Right cardiac atrium (tissue), 5 donors: ENCODE measurements around the gene OR2T11. TPM values are rescaled to one million over a fixed set of nuclear protein-coding genes. Genes with fewer than 3 reads are reported as not detected.
"Not testable (repeated sequence)": the region's sequence is repeated elsewhere in the genome, so short reads cannot be mapped to it uniquely, and the experiment has no call there.

ENCODE experiments used
- ATAC-seq, 2 donors: fragments of 200-7000 bp; cut with Tn5 transposase; one replicate each; pipeline versions ENCODE4 v1.8.0 to v1.9.1; 2020; ENCODE audit warnings: moderate library complexity in 2 of 2, mild to moderate bottlenecking in 1 of 2
- DNase-seq, 3 donors: peaks; one replicate each; pipeline ENCODE4 v3.0.0-alpha.2; 2020
- H3K27ac ChIP-seq: one replicate; pipeline ENCODE4 v1.5.1; 2013; ENCODE audit warnings: mild to moderate bottlenecking, low read length, control low read depth, moderate library complexity
- H3K27me3 ChIP-seq: one replicate; pipeline ENCODE4 v1.6.1; 2013; ENCODE audit not compliant: control insufficient read depth, insufficient read depth
- H3K4me1 ChIP-seq: one replicate; pipeline ENCODE4 v1.6.1; 2013; ENCODE audit warnings: low read length; ENCODE audit not compliant: control insufficient read depth, insufficient read depth
- H3K4me3 ChIP-seq: one replicate; pipeline ENCODE4 v1.5.1; 2013; ENCODE audit warnings: low read length, control low read depth
- H3K9me3 ChIP-seq: one replicate; pipeline ENCODE4 v1.6.1; 2013; ENCODE audit warnings: low read length; ENCODE audit not compliant: control insufficient read depth
- WGBS: extraction: QIAGEN DNeasy Blood & Tissue Kit; methylation state at CpG from one replicate; pipeline ENCODE4 v1.1.7; 2013; 5-methylcytosine and 5-hydroxymethylcytosine counted together
- intact Hi-C, 4 donors: fragments of 100-400 bp; cut with DNase I; formaldehyde crosslinking; loops; one replicate each; pipeline versions ENCODE4 v1.11.0 to v1.14.0; 2022 to 2023
- polyA plus RNA-seq: library from polyadenylated mRNA; stranded (reverse); fragments of 200-250 nt; gene quantifications from one replicate; pipeline ENCODE4 v1.2.3, GENCODE V29; 2013
- total RNA-seq, 4 donors: library from RNA; stranded (reverse); fragmentation: NEBNext Ultra II Directional; extraction: Animal tissue kit (Norgen Biotek cat#: 25700); gene quantifications; one replicate each; pipeline ENCODE4 v1.2.1, GENCODE V29; 2021
- donor health status: healthy with polysubstance abuse.
- donor health status: DM: no; HTN: yes; CAD: no.
- donor health status: DM: no; HTN: no; CAD: no.
- donor health status: DM: no; HTN: yes; CAD: no; lungs with severe emphysema.
- donor health status: DM: yes; HTN: yes; CAD: no.

Gene OR2T11
- total and polyA plus RNA-seq, 5 donors = not detected

- Histone ChIP-seq H3K27ac (no peak overlapping the region), H3K4me3 (no peak overlapping the region), H3K27me3 (no peaks in the 10 kb centered on the region), H3K4me1 (no peaks in the 10 kb centered on the region), H3K9me3 (no peaks in the 10 kb centered on the region)
- ATAC-seq = no peak
- intact Hi-C loops = no loop called here
- no peak for DNase-seq
- WGBS = 73% methylated on average over 9 of the region's 9 CpGs
These were observed 58.5 kb downstream of the OR2T11 start for GRCh38 chr1:248576260-248576980.

- WGBS = 81% methylated on average over 3 of the region's 3 CpGs
- H3K4me3 ChIP-seq, DNase-seq, H3K27ac ChIP-seq, H3K27me3 ChIP-seq, H3K4me1 ChIP-seq, H3K9me3 ChIP-seq, ATAC-seq, intact Hi-C loops: not testable (repeated sequence)
These were observed 60.2 kb downstream of the OR2T11 start, which contains the start of gene OR2T34 for GRCh38 chr1:248574657-248575056. Gene OR2T34 (minus strand): TSS chr1:248574757. CDS start chr1:248574757, 0 bp downstream.

GRCh38 chr1:248573856-248574255 is 61.0 kb downstream of the OR2T11 start:
- peak in 1 of 3 donors; percentile 15 for DNase-seq
- 85% methylated on average over 6 of the region's 8 CpGs for WGBS

More at GRCh38 chr1:248573856-248574255, 61.0 kb downstream of the OR2T11 start:
- H3K4me3 ChIP-seq, ATAC-seq, H3K9me3 ChIP-seq, H3K4me1 ChIP-seq, H3K27me3 ChIP-seq, H3K27ac ChIP-seq, intact Hi-C loops: not testable (repeated sequence)

Other genes with a start within 250 kb of the OR2T11 start
- not detected for gene OR2T1, start 232.0 kb downstream of the OR2T11 start, total RNA-seq
- not detected for gene OR2T1, start 232.0 kb downstream of the OR2T11 start, polyA plus RNA-seq
- gene OR2T2, start 189.5 kb downstream of the OR2T11 start, total RNA-seq = not detected
- gene OR2T2, start 189.5 kb downstream of the OR2T11 start, polyA plus RNA-seq = not detected
- gene OR2T3, start 161.7 kb downstream of the OR2T11 start, total RNA-seq = not detected
- gene OR2T3, start 161.7 kb downstream of the OR2T11 start, polyA plus RNA-seq = not detected
- not detected for gene OR2T5, start 146.5 kb downstream of the OR2T11 start, total RNA-seq
- not detected for gene OR2T5, start 146.5 kb downstream of the OR2T11 start, polyA plus RNA-seq
- not detected for gene OR2G6, start 127.0 kb downstream of the OR2T11 start, total RNA-seq
- gene OR2G6, start 127.0 kb downstream of the OR2T11 start, polyA plus RNA-seq = not detected
- gene OR2T29, start 72.3 kb downstream of the OR2T11 start, total RNA-seq = not detected
- not detected for gene OR2T29, start 72.3 kb downstream of the OR2T11 start, polyA plus RNA-seq
- gene OR2T34, start 60.3 kb downstream of the OR2T11 start, total RNA-seq = not detected
- gene OR2T34, start 60.3 kb downstream of the OR2T11 start, polyA plus RNA-seq = not detected
- gene OR2T10, start 37.4 kb downstream of the OR2T11 start, total RNA-seq = not detected
- gene OR2T10, start 37.4 kb downstream of the OR2T11 start, polyA plus RNA-seq = not detected
- gene OR2T35, start 10.2 kb upstream of the OR2T11 start, total RNA-seq = not detected
- gene OR2T35, start 10.2 kb upstream of the OR2T11 start, polyA plus RNA-seq = not detected
- gene OR2T27, start 20.4 kb upstream of the OR2T11 start, total RNA-seq = not detected
- not detected for gene OR2T27, start 20.4 kb upstream of the OR2T11 start, polyA plus RNA-seq
- gene OR14I1, start 67.7 kb upstream of the OR2T11 start, total RNA-seq = not detected
- gene OR14I1, start 67.7 kb upstream of the OR2T11 start, polyA plus RNA-seq = not detected
- not detected for gene LYPD8, start 120.7 kb upstream of the OR2T11 start, total RNA-seq
- not detected for gene LYPD8, start 120.7 kb upstream of the OR2T11 start, polyA plus RNA-seq
- 10 to 100 TPM; 15.3 to 20.8 (median 18.0) TPM for gene SH3BP5L, start 190.8 kb upstream of the OR2T11 start, total RNA-seq
- 18.0 TPM for gene SH3BP5L, start 190.8 kb upstream of the OR2T11 start, polyA plus RNA-seq
- gene ZNF672, start 203.1 kb upstream of the OR2T11 start, total RNA-seq = 10 to 100 TPM; 34.6 to 52.7 (median 40.5) TPM
- gene ZNF672, start 203.1 kb upstream of the OR2T11 start, polyA plus RNA-seq = 29.3 TPM
- 10 to 100 TPM; 12.8 to 27.2 (median 19.6) TPM for gene ZNF692, start 224.0 kb upstream of the OR2T11 start, total RNA-seq
- gene ZNF692, start 224.0 kb upstream of the OR2T11 start, polyA plus RNA-seq = 24.4 TPM